Measurements from ENCODE around the gene SLC43A1.

The SLC43A1 gene

GRCh38 chr11:57523419-57523818 lies 7.9 kb upstream of the SLC43A1 start:
- Histone ChIP-seq H3K36me3 (replicated peaks) (no peaks in the 10 kb centered on the region), H3K4me3 (ENCODE audit: low read depth, low read length) (no peak overlapping the region), H3K27me3 (replicated peaks) (no peaks in the 10 kb centered on the region), H3K27ac (no peak overlapping the region)
- TF ChIP-seq CTCF (IDR thresholded peaks at IDR 0.05; ENCODE audit: low read depth, low read length, missing control alignments): no peak
- DNase-seq: no peak
- in situ Hi-C loops (cut with HindIII; ENCODE audit: low pct_ligation_motif_present, low sequenced_read_pairs): no loop called here

DNA sequence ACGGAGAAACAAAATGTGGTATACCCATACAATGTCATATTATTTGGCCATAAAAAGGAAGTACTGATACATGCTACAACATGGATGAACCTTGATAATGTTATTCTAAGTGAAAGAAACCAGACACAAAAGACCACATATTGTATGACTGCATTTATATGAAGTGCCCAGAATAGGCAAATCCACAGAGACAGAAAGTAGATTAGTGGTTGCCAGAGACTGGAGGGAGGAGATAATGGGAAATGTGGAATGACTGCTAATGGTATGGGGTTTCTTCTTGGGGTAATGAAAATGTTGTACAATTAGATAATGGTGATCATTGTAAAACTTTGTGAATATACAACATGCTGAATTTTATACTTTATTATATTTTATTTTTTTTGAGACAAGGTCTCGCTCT lies 5.6 kb upstream of the SLC43A1 start:
- Histone ChIP-seq H3K4me3 (ENCODE audit: low read depth, low read length) (no peak overlapping the region), H3K27ac (no peak overlapping the region), H3K27me3 (replicated peaks) (no peaks in the 10 kb centered on the region), H3K36me3 (replicated peaks) (no peaks in the 10 kb centered on the region)
- in situ Hi-C loops (cut with HindIII; ENCODE audit: low pct_ligation_motif_present, low sequenced_read_pairs): no loop called here
- no peak for TF ChIP-seq CTCF (IDR thresholded peaks at IDR 0.05; ENCODE audit: low read depth, low read length, missing control alignments)
- no peak for DNase-seq

- DNase-seq: no peak
- Histone ChIP-seq H3K4me3 (ENCODE audit: low read depth, low read length) (peak overlapping the region; percentile 77), H3K27me3 (replicated peaks) (no peaks in the 10 kb centered on the region), H3K36me3 (replicated peaks) (no peaks in the 10 kb centered on the region), H3K27ac (no peak overlapping the region)
- in situ Hi-C loops (cut with HindIII; ENCODE audit: low pct_ligation_motif_present, low sequenced_read_pairs): no loop called here
- no peak for TF ChIP-seq CTCF (IDR thresholded peaks at IDR 0.05; ENCODE audit: low read depth, low read length, missing control alignments)
These were observed 550 bp upstream of the SLC43A1 start for GRCh38 chr11:57516061-57516443.

GRCh38 chr11:57514538-57515331 lies 767 bp downstream of the SLC43A1 start:
- DNase-seq: peak; percentile 16
- H3K36me3 ChIP-seq (replicated peaks): no peaks in the 10 kb centered on the region
- in situ Hi-C loops (cut with HindIII; ENCODE audit: low pct_ligation_motif_present, low sequenced_read_pairs): no loop called here
- no peak overlapping the region for H3K27ac ChIP-seq
- H3K4me3 ChIP-seq (ENCODE audit: low read depth, low read length): peak overlapping the region; percentile 77
- no peak for TF ChIP-seq CTCF (IDR thresholded peaks at IDR 0.05; ENCODE audit: low read depth, low read length, missing control alignments)
- no peaks in the 10 kb centered on the region for H3K27me3 ChIP-seq (replicated peaks)

DNA sequence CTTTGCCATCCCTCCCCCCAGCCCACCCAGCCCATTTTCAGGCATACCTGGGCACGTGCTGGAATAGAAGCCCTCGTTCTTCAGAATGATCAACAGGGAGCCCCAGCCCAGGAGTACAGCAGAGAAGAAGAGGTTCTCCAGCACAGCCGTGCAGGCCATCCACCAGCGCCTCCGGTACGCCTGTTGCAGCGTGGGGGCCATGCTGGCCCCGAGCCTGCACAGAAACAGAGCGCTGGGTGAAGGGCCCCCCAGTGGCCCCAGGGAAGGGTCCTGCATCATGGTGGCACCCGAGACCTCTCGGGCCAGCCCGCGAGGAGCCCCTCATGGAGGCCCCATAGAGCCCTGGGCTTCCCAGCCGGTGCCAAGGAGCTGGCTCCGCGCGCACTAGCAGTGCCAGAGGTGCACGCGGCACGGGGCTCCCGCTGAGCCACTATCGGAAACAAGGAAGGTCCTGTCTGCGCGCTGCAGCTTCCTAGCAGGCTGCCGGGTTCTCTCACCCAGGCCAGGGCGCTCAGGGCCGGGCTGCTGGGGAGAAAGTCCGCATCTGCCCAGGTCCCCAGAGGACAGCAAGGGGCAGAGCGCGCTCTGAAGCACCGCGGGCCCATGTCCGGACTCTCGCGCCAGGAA lies 1.5 kb downstream of the SLC43A1 start:
- Histone ChIP-seq H3K36me3 (replicated peaks) (no peaks in the 10 kb centered on the region), H3K4me3 (ENCODE audit: low read depth, low read length) (peak overlapping the region; percentile 77), H3K27me3 (replicated peaks) (no peaks in the 10 kb centered on the region), H3K27ac (no peak overlapping the region)
- in situ Hi-C loops (cut with HindIII; ENCODE audit: low pct_ligation_motif_present, low sequenced_read_pairs): no loop called here
- TF ChIP-seq CTCF (IDR thresholded peaks at IDR 0.05; ENCODE audit: low read depth, low read length, missing control alignments): peak; percentile 1
- no peak for DNase-seq
